NK-92 (cell line): Measurements from ENCODE around the gene CLIC4.
"Not testable (repeated sequence)": the region's sequence is repeated elsewhere in the genome, so short reads cannot be mapped to it uniquely, and the experiment has no call there.

ENCODE experiments used
- DNase-seq: peaks from one replicate; lab custom pipeline; 2025; ENCODE audit not compliant: unreplicated experiment; lab: John Stamatoyannopoulos, UW

CLIC4 gene

GRCh38 chr1:24872061-24872850, 127.0 kb downstream of the CLIC4 start:
- DNase-seq: no peak

GRCh38 chr1:24873148-24873547, 127.9 kb downstream of the CLIC4 start:
- no peak for DNase-seq

GRCh38 chr1:24874056-24874455, 128.8 kb downstream of the CLIC4 start:
- no peak for DNase-seq

GRCh38 chr1:24874611-24875234, 129.5 kb downstream of the CLIC4 start:
- DNase-seq: no peak

GRCh38 chr1:24875257-24875656, 130.0 kb downstream of the CLIC4 start:
- no peak for DNase-seq

GRCh38 chr1:24875991-24876506, 130.8 kb downstream of the CLIC4 start:
- DNase-seq: no peak

GRCh38 chr1:24878045-24878444, 132.8 kb downstream of the CLIC4 start:
- DNase-seq: no peak

DNA sequence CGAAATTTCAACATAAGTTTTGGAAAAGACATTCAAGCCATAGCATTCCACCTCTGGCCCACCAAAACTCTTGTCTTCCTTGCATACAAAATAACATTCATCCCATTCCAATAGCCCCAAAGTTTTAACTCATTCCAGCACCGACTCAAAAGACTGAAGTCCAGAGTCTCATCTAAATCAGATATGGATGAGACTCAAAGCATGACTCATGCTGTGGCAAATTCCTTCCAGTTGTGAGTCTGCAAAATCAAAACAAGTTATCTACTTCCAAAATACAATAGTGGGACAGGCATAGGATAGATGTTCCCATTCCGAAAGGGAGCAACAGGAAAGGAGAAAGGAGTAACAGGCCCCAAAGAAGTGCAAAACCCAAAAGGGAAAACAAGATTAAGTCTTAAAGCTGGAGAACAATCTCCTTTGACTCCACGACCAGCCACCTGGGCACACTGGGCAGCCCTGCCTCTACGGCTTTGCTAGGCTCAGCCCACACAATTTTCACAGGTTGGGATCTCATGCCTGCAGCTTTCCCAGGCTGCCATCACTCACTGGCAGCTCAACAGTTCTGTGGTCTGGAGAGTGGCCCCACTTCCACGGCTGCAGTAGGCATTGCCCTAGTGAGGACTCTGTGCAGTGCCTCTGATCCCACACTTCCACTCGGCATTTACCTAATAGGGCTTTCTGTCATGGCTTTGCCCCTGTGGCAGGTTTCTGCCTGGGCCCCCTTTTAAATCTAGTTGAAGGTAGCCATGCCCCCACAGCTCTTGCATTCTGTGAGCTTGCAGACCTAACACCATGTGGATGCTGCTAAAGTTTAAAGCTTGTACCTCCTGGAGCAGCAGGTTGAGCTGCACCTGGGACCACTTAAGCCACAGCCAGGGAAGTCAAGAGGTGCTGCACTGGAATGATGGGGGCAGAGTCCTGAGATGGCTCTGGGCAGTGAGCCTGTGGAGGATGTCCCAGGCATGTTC, 133.8 kb downstream of the CLIC4 start:
- DNase-seq: no peak

GRCh38 chr1:24881034-24881433, 135.8 kb downstream of the CLIC4 start:
- no peak for DNase-seq

GRCh38 chr1:24884751-24885150, 139.5 kb downstream of the CLIC4 start:
- no peak for DNase-seq

DNA sequence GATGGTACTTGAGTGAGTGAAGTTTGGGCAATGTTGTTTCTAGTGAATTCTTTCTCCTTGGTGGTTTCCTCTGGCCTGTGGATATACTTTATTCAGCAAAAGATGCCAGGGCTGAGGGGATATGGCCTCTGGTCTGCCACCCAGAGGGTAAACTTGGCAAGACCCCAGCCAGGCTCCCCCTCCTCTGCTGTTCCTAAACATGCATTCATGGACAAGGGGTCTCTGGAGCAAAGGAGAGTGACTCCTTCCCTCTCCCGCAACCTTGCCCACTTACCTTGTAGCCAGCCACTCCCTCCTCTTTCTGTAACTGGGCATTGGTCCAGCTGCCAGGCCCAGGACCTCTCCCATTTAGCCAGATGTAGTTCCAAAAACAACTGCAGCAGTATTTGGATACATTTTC, 141.0 kb downstream of the CLIC4 start:
- no peak for DNase-seq

GRCh38 chr1:24888061-24888970, 143.1 kb downstream of the CLIC4 start:
- DNase-seq: no peak

- no peak for DNase-seq
Observed at GRCh38 chr1:24888971-24889676, 143.9 kb downstream of the CLIC4 start.

DNA sequence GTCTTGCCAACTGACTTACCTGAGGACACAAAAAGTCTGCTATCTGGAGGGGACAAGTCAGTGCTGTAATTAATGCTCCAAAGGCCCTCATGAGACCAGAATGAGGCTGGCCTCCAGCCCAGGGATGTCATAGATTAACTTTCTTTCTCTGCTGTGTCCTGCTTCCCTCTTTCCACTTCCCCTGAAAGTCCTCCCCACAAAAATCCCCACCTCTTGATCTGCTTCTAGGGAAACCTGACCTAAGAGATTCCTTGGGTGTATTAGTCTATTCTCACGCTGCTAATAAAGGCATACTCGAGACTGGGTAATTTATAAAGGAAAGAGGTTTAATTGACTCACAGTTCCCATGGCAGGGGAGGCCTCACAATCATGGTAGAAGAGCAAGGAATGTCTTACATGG, 145.6 kb downstream of the CLIC4 start:
- DNase-seq: no peak

GRCh38 chr1:24891367-24891766, 146.1 kb downstream of the CLIC4 start:
- DNase-seq: not testable (repeated sequence)

- no peak for DNase-seq
Observed at GRCh38 chr1:24892188-24893153, 147.2 kb downstream of the CLIC4 start.

- DNase-seq: no peak
Observed at GRCh38 chr1:24893431-24893830, 148.2 kb downstream of the CLIC4 start.
